HG03432 (cell line): ENCODE data around the gene GAREM1.

Source experiments
- ATAC-seq: cut with Tn5 transposase; IDR thresholded peaks from one replicate; pipeline ENCODE4 v1.9.1; 2021; ENCODE audit warnings: mild to moderate bottlenecking, moderate library complexity; ENCODE audit not compliant: unreplicated experiment

The GAREM1 gene

DNA sequence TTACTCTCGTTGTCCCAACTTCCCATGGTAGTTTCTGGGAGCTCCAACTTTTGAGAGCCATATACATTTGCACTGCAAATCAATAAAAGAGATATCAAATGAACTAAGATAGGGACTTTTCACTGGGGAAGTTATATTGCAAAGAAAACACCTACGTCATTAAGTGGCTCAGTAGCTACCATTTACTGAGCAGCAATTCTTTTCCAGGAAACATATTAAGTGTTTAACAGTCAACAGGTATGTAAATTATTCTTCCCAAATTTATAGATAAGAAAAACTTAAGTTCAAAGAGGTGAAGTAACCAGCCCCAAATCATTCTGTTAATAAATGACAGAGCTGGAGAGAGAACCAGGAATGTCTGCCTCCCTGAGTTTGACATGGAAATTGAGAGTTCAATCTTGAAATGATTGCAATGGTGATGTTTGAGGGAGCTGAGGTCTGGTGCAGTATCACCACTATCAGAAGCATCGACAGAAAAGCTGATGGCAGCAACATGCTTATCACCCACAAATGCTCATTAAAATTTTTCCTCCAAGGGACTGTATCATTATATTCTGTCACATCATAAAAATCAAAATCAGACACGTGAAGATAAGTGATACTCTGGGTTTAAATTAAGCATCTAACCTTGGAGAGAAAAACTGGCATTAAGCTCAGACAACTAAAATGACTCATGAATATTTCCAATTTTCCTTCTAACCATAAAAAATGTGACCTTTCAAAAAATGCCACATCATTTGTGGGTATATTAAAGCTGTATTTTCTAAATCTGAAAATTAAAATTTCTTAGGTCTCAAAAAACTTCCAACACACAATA, 43.4 kb downstream of the GAREM1 start:
- no peak for ATAC-seq

DNA sequence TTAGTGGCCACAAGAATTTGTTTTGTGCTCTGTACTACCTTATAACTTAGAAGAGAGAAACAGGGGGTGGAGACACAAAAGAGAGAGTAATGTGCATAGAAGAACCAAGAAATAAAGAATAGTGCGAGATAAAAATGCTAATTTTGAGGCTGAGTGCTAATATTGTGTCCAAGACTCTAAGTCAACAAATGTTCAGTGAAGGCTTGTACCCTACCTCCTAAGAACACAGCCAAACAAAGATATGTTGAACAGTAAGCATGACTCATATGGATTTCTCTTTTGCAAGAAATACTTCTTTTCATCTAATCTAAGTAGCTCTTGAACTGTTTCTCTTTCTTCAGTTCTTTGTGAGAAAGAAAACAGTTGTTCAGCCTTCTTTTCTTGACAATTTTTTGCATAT, 45.2 kb downstream of the GAREM1 start:
- no peak for ATAC-seq

DNA sequence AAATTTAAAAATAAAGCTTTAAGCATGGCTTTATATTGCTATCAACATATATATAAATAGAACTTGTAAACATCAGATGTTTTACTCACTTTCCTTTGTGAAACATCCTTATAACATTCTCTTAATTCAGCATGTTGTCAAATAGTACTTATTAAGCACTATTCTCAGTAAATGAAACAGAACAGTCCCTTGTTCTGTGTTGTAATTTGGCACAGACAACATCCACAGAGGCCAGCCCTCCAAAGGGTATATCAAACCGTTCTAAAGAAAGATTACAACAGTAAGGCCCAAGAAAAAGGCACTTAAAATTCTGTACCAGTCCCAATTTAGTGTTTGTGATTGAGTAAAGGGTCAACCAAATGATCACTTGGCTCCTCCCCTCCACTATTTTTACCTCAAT, 46.0 kb downstream of the GAREM1 start:
- ATAC-seq = no peak

DNA sequence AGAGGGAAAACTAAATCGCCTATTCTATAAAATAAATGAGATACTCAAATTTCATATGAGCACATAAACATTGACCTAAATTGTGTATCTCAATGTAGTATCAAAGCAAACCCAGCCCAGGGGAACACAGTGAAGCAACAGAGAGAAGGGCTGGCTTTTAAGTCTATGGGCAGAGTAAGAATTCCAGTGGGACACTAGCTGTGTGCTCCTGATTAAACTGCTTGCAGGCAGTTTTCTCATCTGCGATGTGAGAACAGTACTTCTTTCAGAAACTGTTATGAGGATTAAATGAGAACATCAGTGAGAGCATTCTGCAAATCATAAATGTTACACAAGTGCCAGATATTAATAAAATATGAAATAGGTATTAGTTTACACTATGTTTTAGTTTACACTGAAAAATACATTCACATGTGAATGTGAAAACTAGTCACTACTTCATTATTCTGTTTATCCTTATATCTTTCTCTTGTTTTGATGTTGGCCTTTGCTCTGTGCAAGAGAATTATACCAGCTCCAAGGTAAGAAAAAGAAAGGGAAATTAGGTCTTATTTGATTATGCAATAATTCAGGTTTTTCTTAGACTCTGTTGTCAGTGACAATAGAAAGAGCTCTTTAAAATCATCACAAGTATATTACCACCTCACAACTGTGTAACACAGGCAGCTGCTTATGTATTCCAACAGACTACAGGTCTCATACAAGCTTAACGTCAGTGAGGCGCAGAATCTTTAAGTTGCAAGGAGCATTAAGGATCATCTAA, 47.5 kb downstream of the GAREM1 start:
- ATAC-seq = no peak

DNA sequence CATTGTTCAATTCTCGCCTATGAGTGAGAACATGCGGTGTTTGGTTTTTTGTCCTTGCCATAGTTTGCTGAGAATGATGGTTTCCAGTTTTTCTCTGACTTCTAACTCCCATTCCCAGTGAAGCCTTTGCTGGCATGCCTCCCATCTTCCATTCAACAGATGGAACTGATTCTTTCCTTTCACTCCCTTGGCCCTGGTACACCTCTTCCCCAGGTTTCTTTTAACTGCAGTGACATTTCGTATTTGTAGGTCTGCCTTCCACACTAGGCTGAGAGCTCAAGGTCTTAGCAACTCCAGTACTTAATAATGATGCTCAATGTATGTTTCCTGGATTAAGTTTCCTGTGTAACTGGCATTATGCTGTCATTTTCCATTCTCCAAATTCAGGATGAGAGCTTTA, 48.5 kb downstream of the GAREM1 start:
- ATAC-seq = no peak

DNA sequence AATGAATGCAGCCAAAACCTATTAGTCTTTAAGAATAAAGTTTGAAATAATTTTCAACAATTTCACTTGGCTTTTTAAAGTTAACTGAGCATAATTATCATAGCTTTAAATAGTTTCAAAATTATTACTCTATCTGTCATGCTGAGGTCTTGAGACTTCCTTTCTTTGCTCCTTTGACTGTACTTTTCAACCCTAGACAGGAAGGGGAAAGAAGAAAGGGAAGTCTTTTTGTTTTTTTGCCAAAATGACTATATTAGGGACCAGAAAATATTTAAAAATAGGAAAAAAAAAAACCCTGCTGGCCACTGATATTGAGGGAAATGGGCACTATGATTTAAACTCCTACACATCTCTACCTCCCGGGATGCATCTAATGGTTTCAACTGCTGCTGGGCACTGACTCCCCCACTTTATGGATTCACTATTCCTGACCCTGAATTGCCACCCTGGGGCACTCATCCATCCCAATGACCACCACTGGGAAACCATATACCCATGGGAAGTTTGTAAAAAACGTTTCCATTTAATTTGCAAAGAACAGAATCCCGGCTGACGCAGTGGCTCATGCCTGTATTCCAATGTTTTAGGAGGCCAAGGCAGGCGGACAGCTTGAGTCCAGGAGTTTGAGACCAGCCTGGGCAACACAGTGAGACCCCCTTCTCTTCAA, 50.5 kb downstream of the GAREM1 start:
- no peak for ATAC-seq

DNA sequence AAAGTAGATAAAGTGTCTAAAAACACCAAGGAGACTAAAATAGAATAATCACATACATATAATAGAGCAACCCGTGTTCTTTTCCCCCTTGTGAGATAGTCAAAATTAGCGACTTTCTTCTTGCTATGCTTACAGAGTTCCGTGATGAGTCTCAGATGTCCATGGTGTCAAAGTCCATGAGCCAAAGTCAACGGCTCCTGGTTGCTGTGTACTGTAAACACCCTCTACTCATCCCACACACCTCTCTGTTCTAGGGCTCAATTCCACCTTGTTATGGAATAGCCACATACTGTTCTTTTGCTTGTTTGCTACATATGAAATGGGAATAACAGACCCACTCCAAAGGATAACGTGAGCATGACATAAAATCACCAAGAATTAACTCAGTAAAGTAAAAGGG, 52.5 kb downstream of the GAREM1 start:
- no peak for ATAC-seq

DNA sequence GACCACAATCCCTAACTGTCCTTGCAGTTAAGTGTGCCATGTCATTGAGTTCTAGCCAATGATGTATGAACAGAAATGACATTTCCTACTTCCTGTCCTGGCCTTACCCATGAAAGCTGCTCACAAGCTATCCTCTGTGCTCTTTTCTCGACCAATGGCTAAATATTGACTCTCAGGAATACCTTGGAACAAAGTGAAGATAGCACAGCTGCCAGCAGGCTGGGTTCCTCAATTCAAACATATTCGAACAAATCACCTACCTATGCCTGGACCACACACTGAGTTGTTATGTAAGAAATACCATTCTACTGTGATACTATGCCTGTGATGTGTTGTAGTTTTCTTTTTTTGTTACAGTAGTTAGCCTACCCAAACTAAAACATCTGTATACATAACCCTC, 65.1 kb downstream of the GAREM1 start:
- ATAC-seq = no peak

DNA sequence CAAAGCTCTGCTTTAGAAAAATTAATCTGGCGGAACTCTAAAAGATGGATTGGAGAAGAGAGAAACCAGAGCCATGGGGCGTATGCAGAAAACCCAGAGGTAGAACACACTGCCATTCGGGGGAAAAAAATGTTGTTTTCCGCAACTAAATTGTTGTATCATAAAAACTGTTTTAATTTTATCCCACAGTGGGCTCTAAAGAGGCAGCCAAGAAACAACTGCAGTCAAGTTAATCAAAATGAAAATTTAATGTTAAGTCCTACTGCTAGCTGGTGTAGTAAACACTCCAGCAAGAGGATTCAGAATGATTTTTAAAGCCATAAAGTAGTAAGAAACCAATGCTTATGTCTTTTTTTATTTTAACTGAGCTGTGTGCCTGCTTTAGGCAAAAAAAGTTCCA, 69.1 kb downstream of the GAREM1 start:
- ATAC-seq = no peak

DNA sequence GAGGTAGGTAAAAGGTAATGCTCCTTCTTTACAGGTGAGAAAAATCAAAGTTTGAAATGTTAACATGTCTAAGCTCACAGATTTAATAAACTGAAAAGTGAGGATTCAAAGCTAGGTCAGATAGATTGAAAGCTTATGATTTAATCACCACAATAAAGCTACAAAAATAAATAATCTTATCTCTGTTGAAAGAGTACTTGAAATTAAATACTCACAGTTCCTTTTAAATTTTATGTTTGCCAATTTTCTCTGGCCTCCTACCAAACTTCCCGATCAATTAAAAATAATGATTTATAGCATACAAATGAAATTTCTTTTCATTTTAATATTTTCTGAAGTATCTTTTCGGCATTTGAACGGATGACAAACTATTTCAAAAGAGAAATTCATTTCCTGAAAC, 77.3 kb downstream of the GAREM1 start:
- ATAC-seq = no peak

DNA sequence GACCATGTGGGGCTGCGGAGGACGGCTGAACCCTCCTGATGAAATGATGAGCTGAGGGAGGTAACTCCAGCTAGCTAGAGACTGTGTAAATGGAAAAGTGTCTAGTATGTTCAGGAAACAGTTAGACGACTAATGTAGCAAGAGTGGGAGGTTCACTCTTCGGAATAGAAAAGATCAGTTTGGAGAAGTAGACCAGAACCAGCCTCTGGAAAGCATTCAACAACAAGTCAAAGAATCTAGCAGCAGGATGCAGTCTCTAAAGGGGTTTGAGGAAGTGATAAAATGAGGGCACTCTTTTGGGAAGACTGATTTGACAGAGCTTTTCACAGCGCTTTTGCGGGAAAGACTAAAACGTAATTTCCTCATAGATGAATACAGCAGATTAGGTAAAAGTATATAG, 79.6 kb downstream of the GAREM1 start:
- no peak for ATAC-seq

DNA sequence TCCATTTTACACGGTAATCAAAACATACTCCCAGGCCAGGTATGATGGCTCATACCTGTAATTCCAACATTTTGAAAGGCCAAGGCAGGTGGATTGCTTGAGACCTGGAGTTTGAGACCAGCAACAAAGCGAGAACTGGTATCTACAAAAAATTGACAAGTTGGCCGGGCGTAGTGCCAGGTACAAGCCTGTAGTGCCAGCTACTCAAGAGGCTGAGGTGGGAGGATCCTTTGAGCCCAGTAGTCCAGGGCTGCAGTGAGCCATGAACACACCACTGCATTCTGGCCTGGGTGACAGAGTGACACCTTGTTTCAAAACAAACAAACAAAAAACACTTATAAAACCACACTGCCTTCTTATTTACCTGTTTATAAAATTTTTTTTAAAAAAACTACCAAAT, 80.8 kb downstream of the GAREM1 start:
- ATAC-seq = no peak

DNA sequence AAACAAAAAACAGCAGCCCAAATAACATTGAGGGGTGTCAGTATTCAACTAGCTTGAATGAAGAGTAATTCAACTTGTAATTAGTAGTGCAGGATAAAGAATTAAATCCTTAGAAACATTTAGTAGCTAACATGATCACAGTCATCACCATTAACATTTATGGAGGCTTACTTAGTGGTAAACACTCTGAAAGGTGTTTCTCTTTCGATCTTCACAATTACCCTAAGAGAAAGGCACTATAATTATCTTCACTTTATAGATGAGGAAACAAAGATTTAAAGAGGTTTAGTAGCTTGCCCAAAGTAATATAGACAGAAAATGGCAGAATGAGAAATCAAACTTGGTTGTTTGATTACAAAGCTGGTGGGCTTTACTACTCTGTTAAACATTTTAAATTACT, 81.5 kb downstream of the GAREM1 start:
- no peak for ATAC-seq

DNA sequence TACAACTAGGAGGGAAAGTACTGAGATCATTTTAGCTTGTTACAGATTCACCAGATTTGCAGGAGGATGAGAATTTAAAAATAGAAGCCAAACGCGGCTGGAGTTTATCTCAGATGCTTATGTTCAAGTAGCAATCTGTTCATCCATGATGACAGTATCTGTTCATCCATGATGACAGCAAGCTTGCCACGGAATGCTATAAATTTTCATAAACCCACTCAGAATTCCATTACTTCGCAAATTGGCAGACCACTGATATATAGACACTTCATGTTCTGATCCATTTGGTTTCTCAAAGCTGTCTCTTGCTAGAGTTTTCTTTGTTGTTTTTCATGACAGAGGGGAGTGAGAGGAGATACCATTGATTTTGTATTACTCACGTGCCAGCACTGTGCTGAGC, 84.2 kb downstream of the GAREM1 start:
- no peak for ATAC-seq

DNA sequence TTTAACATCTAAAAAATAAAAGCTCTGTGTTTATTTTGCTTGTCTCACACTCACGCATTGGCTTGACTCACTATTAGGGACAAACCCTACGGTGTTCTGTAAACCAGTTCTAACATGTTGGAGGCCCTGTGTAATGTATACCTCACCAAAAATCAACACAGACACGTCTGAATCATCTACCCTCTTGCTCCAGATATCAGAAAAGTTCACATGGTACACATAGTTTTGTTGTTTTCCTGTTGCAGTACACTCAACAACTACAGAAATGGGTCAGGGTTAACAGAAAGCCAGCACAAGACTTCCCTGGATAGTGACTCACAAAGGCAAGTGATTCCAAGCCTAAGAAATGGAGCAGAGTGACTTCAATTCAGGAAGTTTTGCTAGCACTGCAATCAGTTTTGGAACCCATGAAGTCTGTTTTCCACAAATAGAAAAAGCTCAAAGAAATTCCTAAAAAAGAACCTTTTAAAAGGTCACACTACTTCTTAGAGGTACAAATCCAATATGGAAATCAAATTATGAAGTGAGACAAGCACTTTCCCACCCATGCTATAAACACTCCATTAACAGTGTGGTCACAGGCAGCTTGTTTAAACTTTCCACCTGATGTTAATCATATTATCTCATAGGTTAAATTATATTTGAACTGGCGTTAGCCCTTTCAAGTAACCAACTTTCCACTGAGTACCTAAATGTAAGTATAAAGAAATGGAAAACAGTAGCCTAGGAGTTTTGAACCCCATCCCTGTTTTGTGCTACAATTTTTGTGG, 87.4 kb downstream of the GAREM1 start:
- ATAC-seq = no peak

DNA sequence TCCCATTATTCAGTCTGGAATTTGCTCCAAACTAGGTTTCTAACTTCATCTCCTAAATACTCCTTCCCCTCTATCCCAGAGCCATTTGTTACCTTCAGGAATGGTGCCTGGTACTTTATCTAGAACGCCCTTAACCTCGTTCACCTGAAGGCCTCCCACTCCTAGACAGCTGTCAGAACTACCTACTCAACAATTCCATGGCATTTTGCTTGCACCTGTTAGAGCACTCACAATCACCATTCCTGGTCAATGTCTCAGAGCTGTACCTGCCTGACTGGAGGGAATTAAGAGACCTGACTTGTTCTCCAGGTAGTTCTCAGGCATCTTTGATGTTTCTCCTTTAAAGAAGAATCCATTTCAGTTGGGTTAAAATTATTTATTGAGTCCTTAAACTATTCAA, 88.9 kb downstream of the GAREM1 start:
- ATAC-seq = no peak

DNA sequence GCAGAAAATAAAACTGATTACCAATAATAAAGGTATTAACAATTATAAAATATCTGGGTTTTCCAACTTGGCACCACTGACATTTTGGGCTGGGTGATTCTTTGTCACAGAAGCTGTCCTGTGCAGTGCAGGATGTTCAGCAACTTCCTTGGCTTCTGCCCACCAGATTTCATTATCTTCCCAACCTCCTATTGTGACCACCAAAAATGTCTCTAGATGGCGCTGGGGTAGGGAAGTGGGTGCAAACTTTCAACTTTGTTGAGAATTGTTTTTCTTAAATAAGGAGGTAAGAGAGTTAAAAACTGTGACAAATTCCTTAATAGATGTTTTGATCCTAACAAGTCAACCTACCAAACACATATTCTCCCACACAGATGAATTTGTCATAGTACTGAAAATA, 90.1 kb downstream of the GAREM1 start:
- no peak for ATAC-seq

DNA sequence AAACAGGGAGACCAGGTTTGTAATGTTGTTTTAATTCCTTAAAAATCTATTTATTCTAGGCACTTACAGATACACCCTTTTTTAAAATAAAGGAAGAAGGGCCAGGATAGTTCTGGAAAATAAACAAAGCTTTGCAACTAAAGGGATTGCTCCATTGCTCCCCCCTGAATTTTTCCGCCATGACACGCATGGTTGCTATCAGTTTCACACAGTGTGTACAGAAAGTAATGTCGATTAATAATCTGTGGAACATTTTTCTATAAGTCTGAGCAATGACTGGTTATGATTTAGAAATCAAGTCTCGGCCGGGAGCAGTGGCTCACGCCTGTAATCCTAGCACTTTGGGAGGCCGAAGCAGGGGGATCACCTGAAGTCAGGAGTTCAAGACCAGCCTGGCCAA, 90.8 kb downstream of the GAREM1 start:
- no peak for ATAC-seq

DNA sequence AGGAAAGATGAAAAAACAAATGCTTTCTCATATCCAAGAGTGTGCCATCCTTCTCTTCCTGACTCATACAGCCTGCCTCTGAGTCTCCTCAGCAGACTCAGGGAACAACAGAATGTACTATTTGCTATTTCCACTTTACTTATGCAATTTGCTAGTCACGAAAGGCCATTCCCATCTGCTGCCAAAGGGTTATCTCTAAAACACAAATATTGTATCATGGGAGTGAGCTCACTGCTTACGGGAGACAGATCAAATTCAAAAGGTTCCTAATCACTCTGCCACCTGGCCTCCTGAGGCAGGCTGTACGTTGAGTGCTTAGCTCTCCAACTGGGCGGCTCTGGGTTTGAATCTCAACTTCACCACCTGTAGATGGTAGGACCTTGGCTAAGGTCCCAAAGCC, 92.0 kb downstream of the GAREM1 start:
- ATAC-seq = no peak

DNA sequence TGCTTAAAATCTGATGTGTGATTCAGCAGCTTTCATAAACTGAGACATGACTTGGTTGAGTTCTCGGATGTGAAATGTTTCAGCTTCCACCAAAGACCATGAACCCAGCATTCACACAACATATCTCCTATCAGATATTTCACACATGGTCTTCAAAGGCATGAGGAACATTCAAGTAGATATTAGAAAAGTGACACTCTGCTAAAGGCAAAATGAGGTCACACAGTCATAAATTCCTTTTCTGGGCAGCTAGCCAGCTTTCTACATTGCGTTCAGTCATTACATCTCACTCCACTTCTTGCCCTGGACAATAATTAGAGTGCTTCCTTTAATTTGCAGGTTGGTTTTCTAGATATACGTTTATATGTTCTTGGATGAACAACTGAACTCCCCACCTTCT, 96.7 kb downstream of the GAREM1 start:
- no peak for ATAC-seq

DNA sequence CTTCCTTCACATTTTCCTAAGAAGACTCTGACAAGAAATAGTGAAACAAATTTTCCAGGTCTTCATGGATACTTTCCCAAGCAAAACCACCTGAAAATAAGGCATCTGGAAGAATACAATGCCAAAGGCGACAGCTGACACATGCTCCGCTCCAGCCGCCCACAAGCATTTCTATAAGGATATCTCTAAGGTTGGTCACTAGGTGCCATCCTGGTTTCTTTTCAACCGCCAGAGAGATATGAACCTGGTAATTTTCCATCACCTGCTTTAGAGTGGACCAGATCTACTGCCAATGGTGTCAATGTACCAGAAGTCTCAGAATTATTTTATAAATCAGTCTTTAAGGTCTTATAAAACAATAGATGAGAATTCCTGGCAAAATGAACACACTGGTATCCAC, 97.2 kb downstream of the GAREM1 start:
- ATAC-seq = no peak
